Measurements from ENCODE around the gene SPPL3.
"Not testable (repeated sequence)": the region's sequence is repeated elsewhere in the genome, so short reads cannot be mapped to it uniquely, and the experiment has no call there.

SPPL3 gene

DNA sequence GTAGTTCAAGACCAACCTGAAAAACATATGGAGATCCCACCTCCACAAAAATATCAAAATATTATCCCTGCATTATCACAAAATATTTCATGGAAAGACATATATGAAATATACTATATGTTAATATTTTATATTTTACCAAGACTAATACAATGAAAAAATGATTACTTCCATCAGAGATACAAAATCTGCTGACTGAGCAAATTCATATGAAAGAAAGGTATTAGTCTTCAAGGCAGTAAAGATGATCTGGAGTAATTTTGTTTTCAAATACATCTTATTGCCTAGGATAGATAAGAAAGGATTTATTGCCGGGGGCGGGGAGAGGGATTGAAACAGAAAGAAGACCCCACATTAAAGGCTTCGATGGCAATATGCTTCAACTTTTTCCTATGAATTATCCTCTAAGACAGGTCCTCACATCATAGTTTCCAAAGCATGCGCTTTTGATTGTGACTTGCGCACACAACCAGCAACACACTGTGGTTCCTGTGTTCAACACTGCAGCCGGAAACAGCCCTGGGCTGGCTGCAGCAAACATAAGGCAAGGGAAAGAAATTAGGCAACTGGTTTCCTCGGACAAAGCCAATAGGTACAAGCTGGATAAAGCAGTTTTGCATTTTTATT lies 83.2 kb downstream of the SPPL3 start:
- DNase-seq (ENCODE audit: low read depth in 2 of 2), result peak; percentile 47

DNA sequence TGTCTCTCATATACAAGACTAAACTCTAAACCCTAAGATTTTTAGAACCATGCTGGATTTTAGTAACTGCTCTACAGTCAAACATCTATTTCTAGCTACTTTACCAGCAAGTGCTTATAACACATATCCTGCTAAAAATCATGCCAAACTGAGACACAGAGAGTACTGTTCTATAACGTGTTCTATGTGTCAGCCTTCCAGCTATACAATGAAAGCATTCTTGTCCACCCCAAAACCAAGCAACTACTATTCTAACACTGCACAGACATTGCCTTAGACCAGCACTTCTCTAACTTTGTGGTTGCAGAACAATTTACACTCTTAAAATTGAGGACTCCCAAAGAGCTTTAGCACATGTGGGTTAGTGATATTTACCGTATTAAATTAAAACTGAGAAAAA lies 85.7 kb downstream of the SPPL3 start:
- no peak for DNase-seq (ENCODE audit: low read depth in 2 of 2)

DNA sequence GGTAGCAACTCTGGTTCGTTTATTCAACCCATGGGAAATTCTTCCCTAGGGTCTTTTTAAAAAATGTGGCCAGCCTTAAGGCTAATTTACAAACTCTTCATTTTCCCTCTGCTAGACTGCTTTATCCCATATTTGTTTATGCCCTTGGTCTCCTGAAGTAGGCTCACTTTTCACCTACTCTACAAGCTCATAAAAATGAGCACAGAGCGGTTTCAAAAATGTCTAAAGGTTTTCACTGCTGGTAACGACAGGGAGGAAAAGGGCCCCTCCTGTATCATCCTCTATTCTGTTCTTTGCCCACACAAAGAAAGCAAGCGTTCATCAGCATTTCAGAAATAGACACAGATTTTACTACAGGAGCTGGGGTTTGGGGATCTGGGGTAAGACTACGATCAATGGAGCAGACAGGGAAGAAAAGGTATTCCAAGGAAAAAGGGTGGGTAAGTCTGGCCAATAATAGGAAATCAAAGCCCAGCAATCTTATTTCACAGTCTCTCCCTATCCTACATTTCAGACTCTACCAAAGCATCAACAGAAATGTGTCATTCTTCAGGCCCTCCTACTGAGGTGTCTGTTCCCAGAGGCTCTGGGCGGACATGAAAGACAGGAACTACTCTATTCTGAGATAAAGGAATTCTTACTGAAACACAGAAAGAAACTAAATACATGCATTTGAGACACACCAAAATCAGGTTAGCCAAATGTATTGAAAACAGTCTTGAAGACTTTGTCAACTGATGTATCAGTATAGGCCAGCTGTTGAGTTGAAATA lies 86.4 kb downstream of the SPPL3 start:
- DNase-seq (ENCODE audit: low read depth in 2 of 2), result no peak

DNA sequence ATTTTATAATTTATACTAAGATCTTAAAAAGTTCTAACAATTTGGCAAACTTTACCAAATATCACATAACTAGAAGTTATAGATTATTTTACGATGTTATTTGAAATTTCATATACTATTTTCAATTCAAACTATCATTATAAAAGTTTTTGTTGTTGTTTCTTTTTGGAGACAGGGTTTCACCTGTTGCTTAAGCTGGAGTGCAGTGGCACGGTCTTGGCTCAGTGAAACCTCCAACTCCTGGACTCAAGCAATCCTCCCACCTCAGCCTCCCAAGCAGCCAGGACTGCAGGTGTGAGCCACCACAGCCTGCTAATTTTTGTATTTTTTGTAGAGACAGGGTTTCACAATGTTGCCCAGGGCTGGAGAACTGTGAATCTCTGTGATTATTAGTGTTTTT lies 87.8 kb downstream of the SPPL3 start:
- DNase-seq (ENCODE audit: low read depth in 2 of 2), result no peak

DNA sequence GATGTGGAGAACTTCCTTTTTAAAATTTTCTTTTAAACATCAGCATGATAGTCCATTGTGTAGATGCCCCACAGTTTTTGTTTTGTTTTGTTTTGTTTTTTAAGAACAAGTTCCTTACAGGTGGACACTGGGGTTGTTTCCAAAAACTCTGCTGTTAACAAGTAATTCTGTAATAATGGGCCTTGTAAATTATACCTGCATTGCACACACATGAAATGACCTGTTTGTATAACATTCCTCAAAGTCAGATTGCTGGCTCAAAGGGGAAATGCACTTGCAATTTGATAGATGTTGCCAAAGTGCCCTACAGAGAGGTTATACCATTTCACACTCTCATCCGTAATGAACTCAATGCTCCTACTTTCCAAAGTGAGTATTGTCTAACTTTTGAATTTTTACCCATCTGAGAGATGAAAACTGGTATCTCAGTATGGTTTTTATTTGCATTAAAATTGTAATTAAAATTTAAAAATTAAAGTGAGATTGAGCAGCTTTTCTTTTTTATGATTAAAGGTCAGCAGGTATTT lies 89.2 kb downstream of the SPPL3 start:
- no peak for DNase-seq (ENCODE audit: low read depth in 2 of 2)

DNA sequence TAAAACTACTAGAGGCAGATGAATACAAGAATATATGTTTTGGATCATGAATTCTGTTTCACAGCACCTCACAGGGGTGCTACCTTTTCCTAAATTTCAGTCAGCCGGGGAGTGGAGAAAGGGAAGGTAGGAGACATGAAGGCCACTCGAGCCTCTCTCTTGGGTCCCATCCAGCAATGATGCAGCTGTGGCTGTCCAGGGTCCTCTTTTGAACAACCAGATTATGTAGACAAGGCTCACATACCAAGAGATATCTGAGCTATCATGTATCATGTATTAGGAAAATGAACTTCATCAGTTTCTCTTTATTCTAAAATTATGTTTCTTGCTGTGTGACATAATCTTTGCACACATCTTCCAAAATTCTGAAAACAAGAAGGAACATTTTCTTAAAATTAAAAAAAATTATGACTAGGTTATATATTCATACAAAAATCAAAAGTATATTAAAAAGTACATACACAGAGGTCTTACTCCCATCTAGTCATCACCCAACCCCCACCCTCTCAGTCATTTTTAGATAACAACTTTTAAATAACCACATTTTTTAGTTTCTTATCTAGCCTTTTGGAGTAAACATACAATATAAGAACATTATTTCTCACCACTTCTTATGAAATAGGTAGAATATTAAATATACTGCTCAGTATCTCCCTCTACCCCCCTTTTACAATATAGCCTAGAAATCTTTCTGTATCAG lies 89.8 kb downstream of the SPPL3 start:
- DNase-seq (ENCODE audit: low read depth in 2 of 2), result no peak

DNA sequence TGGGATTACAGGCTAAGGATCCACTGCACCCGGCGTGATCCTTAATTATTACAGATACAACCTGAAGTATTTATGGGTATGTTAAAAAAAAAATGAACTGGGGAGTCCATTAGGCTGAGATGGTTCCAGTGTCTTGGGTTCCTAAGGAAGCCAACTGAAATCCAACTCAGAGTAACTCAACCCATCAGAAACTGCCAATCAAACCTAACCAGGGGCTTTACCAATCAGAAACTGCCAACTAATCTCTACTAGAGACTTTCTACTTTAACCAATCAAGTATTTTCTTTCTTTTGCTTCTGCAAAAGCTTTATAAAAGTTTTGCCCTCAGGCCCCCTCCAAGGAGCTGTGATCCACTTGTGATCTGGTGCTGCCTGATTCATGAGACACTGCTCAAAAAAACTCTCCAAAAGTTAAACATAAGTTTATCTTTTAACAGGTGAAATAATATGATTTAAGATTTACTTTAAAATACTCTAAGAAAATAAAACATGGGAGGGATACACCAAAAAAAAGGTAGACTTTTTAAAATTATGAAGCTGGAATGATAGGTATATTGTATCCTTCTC lies 90.5 kb downstream of the SPPL3 start:
- DNase-seq (ENCODE audit: low read depth in 2 of 2), result no peak

DNA sequence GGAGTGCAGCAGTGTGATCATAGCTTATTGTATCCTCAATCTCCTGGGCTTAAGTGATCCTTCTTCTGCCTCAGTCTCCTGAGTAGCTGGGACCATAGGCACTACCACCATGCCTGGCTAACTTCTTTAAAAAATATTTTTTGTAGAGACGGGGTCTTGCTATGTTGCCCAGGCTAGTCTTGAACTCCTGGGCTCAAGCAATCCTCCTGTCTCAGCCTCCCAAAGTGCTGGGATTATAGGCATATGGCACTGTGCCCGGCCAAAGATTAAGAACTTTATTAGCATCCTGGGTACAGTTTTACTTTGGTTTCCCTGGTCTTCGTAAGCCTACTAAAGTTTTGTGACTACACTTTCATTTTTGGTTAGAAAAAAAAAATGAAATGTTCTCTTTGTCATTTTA lies 94.1 kb downstream of the SPPL3 start:
- no peak for DNase-seq (ENCODE audit: low read depth in 2 of 2)

DNA sequence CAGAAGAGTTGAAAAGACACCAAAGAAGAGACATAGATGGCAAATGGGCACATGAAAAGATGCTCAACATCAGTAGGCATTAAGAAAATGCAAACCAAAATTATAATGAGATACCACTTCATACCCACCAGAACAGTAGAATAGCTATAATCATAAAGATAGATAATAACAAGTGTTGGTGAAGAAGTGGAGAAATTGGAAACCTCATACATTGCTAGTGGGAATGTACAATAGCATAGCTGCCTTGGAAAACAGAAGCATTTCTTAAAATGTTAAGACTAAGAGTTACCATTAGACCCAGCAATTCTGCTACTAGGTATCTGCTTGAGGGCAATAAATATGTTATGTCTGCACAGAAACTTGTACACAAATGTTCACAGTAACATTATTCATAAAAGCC lies 99.7 kb downstream of the SPPL3 start:
- DNase-seq (ENCODE audit: low read depth in 2 of 2), result no peak

DNA sequence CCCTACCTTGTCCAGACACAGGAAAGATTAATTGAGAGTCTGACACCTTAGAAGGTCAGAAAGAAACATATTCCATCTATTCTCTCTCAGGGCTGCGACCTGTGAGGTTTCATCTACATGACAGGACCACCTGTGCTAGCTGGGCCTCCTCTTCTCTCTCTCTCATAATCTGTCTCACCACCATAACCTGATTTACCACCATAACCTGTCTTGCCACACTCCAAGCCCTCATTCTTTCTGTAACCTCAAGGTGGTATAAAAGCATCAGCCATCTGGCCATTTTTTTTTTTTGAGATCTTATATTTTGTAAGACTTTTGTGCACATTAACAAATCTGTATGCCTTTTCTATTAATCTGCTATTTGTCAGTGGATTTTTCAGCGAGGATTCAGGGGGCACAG lies 103.0 kb downstream of the SPPL3 start:
- no peak for DNase-seq (ENCODE audit: low read depth in 2 of 2)

DNA sequence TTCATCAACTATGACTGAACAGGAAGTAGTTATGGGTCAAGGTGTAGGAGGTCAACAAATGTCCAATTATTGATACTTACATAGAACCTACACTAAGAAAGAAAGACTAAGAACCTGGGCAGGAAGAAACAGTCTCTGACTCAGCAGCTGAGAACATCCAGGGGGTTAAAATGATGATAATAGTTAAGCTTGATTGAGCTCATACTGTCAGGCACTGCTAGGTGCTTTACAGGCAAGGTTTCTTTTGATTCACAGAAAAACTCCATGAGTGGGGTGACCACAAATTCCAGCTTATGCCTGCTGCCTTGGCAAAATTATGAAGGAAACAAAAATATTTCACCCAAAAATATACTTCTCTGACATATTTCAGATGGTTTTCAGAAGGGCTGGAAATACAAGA lies 103.5 kb downstream of the SPPL3 start:
- no peak for DNase-seq (ENCODE audit: low read depth in 2 of 2)

DNA sequence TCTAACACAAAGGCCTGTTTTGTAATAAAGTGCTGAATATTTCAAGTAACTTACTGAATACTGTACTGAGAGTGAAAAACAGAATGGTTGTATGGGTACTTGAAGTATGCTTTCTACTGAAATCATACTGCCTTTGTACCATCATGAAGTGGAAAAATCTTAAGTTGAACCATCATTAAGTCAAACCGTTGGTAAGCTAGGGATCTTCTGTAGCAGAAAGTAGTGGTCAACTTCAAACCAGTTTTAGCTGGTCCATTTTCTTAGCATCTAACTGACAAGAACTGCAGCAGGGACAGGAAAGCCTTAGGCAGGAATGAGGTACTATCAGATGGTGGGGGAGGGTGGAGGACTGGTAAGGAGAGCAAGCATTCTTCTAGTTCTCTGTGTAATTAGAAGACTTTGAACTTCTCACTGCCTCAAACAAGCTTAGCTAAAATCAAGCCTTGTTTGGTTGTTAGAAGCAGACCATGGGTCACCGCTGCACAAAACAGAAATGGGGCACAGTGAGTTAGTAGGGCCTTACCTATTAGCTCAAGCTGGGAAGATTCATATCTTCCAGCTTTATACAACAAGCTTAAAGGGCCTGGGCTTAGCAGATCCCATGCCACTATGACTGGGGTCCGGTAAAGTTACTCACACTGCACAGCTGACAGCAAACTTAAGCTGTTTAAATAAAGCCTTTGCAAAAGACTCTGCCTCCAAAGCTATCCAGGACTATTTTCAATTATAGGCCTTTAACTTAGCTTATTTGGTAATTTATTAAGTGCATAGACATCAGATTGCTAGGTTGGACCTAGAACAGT lies 104.7 kb downstream of the SPPL3 start:
- DNase-seq (ENCODE audit: low read depth in 2 of 2), result no peak

DNA sequence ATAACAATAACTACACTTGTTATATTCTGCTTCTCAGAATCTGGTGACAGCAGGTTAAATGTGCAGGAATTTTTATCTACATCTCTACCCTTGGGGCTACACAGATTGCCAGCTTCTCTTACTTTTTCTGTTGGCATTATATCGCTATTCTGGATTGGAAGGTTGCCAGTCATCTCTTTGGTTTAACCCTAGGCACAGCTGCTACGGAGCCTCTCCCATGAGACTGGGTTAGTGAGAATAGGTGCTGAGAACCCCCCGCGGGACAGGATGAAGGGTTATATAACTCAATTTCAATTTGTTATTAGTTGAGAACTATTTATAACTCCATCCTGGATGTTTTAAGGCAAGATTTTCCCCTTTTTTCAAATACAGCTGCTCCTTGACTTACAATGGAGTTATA lies 105.5 kb downstream of the SPPL3 start:
- DNase-seq (ENCODE audit: low read depth in 2 of 2), result no peak

DNA sequence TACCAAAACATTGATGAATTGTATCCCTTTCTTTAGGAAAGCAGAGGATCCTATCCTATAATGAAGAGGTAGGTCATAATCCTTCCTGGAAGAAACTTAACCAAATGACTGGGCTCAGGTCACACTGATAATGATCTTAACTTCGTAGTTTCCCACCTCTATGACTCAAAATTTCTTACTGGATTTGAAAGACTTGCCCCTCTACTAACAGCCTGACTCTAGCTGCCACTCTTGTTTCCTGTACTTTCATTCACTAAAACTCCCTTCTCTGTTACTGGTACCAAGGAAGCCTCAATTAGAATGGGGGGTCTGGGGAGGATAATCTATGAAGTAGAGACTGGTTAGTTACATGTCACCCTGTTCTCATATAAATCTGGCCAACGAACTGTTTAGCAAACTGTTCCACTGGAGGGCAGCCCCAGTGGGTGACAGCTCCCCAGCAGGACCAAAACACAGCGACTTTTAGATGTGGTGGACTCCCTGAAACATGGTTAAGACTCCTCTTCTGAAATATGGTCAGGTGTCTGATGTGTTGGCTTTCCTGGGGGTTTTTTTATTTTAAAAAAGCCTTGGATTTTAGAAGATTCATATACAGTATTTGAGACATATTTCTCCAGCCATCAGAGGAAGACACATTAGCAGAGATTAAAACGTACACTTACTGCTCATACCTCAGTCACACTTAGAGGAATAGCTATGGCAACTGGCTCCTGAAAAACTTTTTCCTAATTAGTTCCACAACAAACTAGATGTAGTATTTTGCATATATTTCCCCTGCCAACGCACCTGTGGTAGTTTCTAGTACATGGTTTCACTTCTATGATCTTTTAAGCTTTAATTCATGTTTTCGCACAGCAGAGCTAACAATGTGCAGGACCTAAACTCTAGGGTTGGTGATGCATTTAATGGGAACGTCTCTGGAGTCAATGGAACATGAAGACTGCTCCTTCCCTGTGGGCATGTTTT lies 106.2 kb downstream of the SPPL3 start:
- no peak for DNase-seq (ENCODE audit: low read depth in 2 of 2)

DNA sequence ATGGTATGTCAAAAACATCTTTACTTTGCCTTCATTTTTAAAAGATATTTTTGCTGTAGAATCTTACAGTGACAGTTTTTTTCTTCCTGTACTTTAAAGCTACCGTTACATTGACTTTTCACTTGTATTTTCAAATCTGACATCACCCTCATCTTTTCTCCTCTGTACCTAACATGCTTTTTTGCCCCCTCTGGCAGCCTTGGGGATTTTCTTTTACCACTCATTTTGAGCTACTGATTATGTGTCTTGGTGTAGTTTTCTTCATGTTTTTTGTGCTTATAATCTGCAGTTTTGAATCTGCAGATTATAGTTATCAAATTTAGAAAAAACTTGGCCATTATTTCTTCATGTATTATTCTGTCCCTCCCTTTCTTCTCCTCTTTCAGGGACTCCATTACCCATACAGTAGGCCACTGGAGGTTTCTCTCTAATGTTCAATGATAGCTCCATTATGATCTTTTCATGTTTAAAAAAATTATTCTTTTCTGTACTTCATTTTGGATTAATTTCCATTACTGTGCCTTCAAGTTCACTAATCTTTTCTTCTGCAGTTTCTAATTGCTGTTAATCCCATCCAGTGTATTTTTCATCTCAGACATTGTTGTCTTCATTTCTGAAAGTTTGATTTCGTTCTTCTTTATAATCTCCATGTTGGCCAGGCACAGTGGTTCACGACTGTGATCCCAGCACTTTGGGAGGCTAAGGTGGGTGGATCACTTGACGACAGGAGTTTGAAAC lies 108.5 kb downstream of the SPPL3 start:
- DNase-seq (ENCODE audit: low read depth in 2 of 2), result no peak

DNA sequence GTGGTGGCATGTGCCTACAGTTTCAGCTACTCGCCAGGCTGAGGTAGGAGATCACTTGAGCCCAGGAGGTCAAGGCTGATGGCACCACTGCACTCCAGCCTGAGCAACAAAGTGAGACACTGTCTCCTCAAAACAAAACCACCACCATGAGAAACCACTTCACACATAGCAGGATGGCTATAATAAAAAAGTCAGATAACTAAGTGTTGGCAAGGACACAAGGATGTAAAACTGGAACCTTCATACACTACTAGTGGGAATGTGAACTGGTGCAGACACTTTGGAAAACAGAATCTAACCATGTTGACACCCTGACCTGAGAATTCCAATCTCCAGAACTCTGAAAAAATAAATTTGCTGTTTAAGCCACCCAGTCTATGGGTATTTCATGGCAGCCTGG lies 110.8 kb downstream of the SPPL3 start:
- DNase-seq (ENCODE audit: low read depth in 2 of 2), result no peak

DNA sequence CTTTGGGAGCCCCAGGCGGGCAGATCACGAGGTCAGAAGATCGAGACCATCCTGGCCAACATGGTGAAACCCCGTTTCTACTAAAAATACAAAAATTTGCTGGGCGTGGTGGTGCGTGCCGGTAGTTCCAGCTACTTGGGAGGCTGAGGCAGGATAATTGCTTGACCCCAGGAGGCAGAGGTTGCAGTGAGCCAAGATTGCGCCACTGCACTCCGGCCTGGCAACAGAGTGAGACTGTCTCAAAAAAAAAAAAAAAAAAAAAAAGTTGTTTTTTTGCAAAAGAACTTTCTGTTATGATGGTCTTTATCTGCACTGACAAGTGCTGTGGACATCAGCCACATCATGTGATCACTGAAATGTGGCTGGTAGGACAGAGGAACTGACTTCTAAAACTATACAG lies 111.7 kb downstream of the SPPL3 start:
- not testable (repeated sequence) for DNase-seq (ENCODE audit: low read depth in 2 of 2)

DNA sequence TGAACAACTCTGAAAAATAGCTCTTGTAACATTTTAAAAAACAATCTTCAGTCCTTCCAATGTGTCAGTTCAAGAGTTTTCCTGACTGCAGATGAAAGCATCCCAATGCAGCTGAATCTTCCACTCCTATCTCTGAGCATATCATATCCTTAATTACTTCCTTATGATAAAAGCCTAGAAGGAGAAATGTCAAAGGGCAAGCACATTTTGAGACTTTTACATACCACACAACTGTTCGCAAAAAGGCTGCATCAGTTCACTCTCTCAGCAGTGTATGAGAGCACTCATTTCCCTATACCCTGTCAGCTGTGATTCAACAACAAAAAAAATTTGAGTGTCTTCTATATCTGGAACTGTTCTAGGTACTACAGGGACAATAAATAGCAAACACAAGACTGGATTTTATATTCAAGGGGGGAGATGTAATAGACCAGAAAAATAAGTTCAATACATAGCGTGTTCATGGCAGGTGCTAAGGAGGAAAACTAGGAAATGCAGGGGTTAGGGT lies 112.4 kb downstream of the SPPL3 start:
- no peak for DNase-seq (ENCODE audit: low read depth in 2 of 2)

DNA sequence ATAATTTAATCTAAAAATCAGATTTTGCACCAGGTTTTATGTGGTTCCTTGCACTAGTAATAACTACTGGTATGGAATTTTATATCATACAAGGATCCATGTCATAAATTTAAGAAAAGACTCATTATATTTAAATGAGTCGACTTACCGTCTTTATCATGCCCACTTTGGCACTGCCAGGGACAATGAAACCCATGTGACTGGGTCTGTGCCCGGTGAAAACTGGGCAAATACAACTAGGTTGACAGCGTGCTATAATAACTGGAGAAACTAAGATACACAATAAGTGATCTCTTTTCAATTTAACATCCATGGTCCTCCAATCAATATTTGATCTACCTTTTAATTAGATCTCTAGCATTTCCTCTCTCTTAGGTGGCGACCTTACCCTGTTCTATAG lies 114.0 kb downstream of the SPPL3 start:
- DNase-seq (ENCODE audit: low read depth in 2 of 2), result no peak

DNA sequence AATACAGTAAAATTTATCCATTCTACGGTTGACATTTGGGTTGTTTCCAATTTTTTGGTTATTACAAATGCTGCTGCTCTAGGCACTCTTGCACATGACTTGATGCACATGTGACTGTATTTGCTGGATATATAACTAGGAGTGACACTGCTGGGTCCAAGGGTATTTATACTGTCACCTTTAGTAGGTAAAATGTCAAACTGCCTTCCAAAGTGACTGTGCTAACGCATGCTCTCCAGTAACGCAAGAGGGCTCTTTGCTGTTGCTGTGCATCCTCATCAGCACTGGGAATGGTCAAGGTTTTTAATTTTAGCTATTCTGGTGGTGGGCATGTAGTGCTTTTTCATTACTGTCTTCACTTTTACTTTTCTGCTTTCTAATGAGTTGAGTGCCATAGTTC lies 116.3 kb downstream of the SPPL3 start:
- no peak for DNase-seq (ENCODE audit: low read depth in 2 of 2)
